ENCODE results near the gene EIF2D. TPM values are rescaled to one million over a fixed set of nuclear protein-coding genes. Genes with fewer than 3 reads are reported as not detected.

Gene EIF2D
- total and polyA plus RNA-seq, 2 of the 4 experiments (the other 2 are of a cell fraction), result 64.3 to 69.4 TPM

DNA sequence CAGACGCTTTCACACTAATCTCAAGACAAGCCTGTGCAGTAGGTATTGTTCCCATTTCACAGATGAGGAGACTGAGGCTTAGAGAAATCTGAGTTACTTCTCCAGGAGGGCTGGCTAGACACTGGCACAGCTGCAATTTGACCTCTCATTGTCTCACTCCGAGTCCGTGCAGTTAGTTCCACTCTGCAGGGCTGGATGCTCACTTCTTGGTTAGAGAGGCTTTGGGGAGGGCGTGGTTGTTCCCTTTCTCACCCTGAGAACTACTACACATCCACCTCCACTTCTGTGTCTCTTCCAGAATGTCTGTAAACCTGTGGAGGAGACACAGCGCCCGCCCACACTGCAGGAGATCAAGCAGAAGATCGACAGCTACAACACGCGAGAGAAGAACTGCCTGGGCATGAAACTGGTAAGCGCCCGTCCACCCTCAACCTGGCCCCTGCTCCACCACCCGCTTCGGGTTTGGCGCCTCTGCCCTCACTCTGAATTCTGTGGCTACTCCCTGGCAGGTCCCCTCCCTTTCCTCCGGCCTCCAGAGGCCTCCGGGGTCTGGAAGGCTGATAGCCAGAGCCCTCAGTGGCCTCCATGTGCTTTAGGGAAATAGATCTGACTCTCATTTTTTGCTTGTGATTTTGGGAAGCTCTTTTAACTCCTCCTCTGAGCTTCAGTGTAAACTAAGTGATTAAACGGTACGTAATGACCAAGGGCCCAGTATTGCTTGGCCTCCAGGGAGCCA, 29.1 kb downstream of the EIF2D start (continued):
- TF ChIP-seq RFX5 (IDR thresholded peaks at IDR 0.05; ENCODE audit: low read depth, low read length) (no peak), RAD21 (IDR thresholded peaks at IDR 0.05; ENCODE audit: low read length) (no peak)

DNA sequence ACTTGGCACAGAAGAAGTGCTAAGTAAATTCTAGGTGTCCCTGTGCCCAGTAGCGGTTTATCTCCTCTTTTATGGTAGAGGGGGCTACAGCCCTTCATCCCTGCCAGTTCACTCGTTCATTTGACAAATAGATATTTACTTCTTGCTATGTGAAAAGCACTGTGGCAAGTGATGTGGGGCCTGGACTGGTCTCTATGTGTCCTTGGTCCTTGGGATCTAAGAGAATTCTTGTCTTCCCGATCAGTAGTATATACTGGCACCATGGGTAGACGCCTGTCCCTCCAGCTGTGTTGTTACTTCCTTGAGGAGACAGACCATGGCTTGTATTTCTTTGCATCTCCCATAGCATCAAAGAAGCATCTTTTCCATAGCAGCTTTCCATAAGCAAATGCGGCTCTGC, 29.7 kb downstream of the EIF2D start:
- Histone ChIP-seq H3K9me3 (ENCODE audit: control insufficient read depth, insufficient read depth, low read length) (no peaks in the 10 kb centered on the region), H3K79me1 (ENCODE audit: low read depth in 1 of 2, low read length in 2 of 2) (no peaks in the 10 kb centered on the region), H3K4ac (ENCODE audit: low read depth, low read length) (no peak overlapping the region), H3K9me1 (ENCODE audit: insufficient read depth, low read length) (no peaks in the 10 kb centered on the region; the same call in 1 of the 2 replicates), H3K9ac (ENCODE audit: low read depth, low read length) (no peak overlapping the region), H3K23ac (ENCODE audit: low read depth, low read length) (no peak overlapping the region), H3K27me3 (ENCODE audit: control insufficient read depth, insufficient read depth, low read length) (no peaks in the 10 kb centered on the region), H3K14ac (replicated peaks; ENCODE audit: low read depth, low read length) (no peak overlapping the region), H2BK120ac (ENCODE audit: low read depth, low read length) (no peak overlapping the region), H3K4me1 (ENCODE audit: control insufficient read depth, insufficient read depth, low read length) (peaks cover 3% of the 10 kb centered on the region; the same call in 1 of the 2 replicates), H3K4me3 (ENCODE audit: insufficient read depth, low read depth, low read length) (no peak overlapping the region), H3K36me3 (ENCODE audit: control insufficient read depth, insufficient read depth, low read length) (peaks cover 2% of the 10 kb centered on the region; the same call in 1 of the 2 replicates), H4K20me1 (ENCODE audit: insufficient read depth, low read length) (no peaks in the 10 kb centered on the region), H4K5ac (ENCODE audit: low read depth, low read length) (no peak overlapping the region), H3K18ac (ENCODE audit: low read depth, low read length) (no peak overlapping the region), H3K27ac (ENCODE audit: insufficient read depth, low read length) (no peak overlapping the region), H2BK20ac (ENCODE audit: low read depth, low read length) (no peak overlapping the region), H2AFZ (replicated peaks; ENCODE audit: low read length, poor library complexity) (no peak overlapping the region), H3K56ac (ENCODE audit: extremely low read depth, insufficient read depth, low read length) (no peak overlapping the region), H3K4me2 (ENCODE audit: low read depth, low read length) (no peak overlapping the region), H2BK5ac (ENCODE audit: low read depth, low read length, poor library complexity, severe bottlenecking) (no peak overlapping the region), H4K91ac (ENCODE audit: insufficient read depth, low read depth, low read length) (no peak overlapping the region), H2AK9ac (replicated peaks; ENCODE audit: low read depth, low read length, poor library complexity) (no peak overlapping the region), H4K8ac (ENCODE audit: low read depth in 2 of 2, low read length in 2 of 2) (no peak overlapping the region), H2AK5ac (ENCODE audit: low read depth, low read length) (no peak overlapping the region), H2BK15ac (ENCODE audit: low read depth, low read length) (no peak overlapping the region)
- no TSS peak for BruUV-seq (replicated peaks)
- CTCF ChIA-PET, result interaction anchor here (1.3 to 2.3 kb wide), 3 partner anchors 38 to 92 kb away, joined by 6 to 15 read pairs (median 10); no protein-coding TSS in a partner anchor
- POLR2A ChIA-PET (ENCODE audit: unreplicated experiment), result no interaction called here
- TF ChIP-seq RAD21 (IDR thresholded peaks at IDR 0.05; ENCODE audit: low read length) (no peak), BHLHE40 (IDR thresholded peaks at IDR 0.05; ENCODE audit: low read depth, low read length) (no peak), SMC3 (IDR thresholded peaks at IDR 0.05; ENCODE audit: low read depth, low read length) (no peak), MXI1 (IDR thresholded peaks at IDR 0.05; ENCODE audit: borderline replicate concordance, low read depth, low read length) (no peak), NFE2L2 (IDR thresholded peaks at IDR 0.05; ENCODE audit: low read depth, low read length) (no peak)
- TF ChIP-seq, protein P1, sequence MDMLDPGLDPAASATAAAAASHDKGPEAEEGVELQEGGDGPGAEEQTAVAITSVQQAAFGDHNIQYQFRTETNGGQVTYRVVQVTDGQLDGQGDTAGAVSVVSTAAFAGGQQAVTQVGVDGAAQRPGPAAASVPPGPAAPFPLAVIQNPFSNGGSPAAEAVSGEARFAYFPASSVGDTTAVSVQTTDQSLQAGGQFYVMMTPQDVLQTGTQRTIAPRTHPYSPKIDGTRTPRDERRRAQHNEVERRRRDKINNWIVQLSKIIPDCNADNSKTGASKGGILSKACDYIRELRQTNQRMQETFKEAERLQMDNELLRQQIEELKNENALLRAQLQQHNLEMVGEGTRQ (IDR thresholded peaks at IDR 0.05; ENCODE audit: low read depth, low read length), result no peak
- DNase-seq, result no peak
- ATAC-seq (ENCODE audit: low read depth), result no peak
- intact Hi-C loops (cut with micrococcal nuclease), result loop anchor here (2.0 kb wide), 1 partner anchor 38 kb away; no protein-coding TSS in a partner anchor
- WGBS, 2 experiments (ENCODE audit: extremely low coverage in 2 of 2, insufficient read length in 1 of 2), result 92% methylated on average over 2 of the region's 5 CpGs; no CpG with 5 or more reads in 1 of the 2 experiments
- dilution Hi-C loops (cut with HindIII; ENCODE audit: low sequenced_read_pairs, unreplicated experiment), result no loop called here
- in situ Hi-C loops (cut with MboI; ENCODE audit: low sequenced_read_pairs), result loop anchor here (5.0 kb wide), 2 partner anchors 35 to 95 kb away; no protein-coding TSS in a partner anchor
